Keratinocyte (primary cell): Measurements from ENCODE around the gene MXRA8. TPM values are rescaled to one million over a fixed set of nuclear protein-coding genes. Genes with fewer than 3 reads are reported as not detected.

ENCODE experiments used
- DNase-seq: peaks from one replicate; pipeline ENCODE4 v3.0.0-alpha.2; 2011; ENCODE audit warnings: low read depth, missing footprints, low spot score
- FAIRE-seq: peaks from 2 replicates; lab custom pipeline; 2011; peaks lifted over from hg19 to GRCh38; lab: Jason Lieb, UNC
- H2AFZ ChIP-seq: 2 replicates; pipeline ENCODE4 v1.6.0; 2012; ENCODE audit warnings: low read length, control low read depth, inconsistent platforms; ENCODE audit not compliant: control insufficient read depth
- H3K27ac ChIP-seq: 2 replicates; pipeline ENCODE4 v1.5.1; 2011; ENCODE audit warnings: low read length; ENCODE audit not compliant: control insufficient read depth, insufficient read depth
- H3K27me3 ChIP-seq: 3 replicates; pipeline ENCODE4 v1.6.0; 2011; ENCODE audit warnings: low read length; ENCODE audit not compliant: control insufficient read depth, insufficient read depth; ENCODE audit errors: extremely low read depth
- H3K36me3 ChIP-seq, 2 experiments: 2 replicates in 1 of 2; 3 replicates in 1 of 2; pipeline ENCODE4 v1.5.1; 2011; ENCODE audit warnings: low read length in 2 of 2, mild to moderate bottlenecking in 1 of 2; ENCODE audit not compliant: control insufficient read depth in 2 of 2, insufficient read depth in 2 of 2; ENCODE audit errors: extremely low read depth in 1 of 2
- H3K4me1 ChIP-seq: 3 replicates; pipeline ENCODE4 v1.5.1; 2011; ENCODE audit warnings: low read length; ENCODE audit not compliant: control insufficient read depth, insufficient read depth; ENCODE audit errors: extremely low read depth
- H3K4me2 ChIP-seq: 3 replicates; pipeline ENCODE4 v1.6.0; 2011; ENCODE audit warnings: low read depth, low read length; ENCODE audit not compliant: control insufficient read depth, insufficient read depth; ENCODE audit errors: extremely low read depth
- H3K4me3 ChIP-seq, 3 experiments: fragments of 200-600 bp in 1 of 3; sonication (generic) in 1 of 3; 2 replicates in 2 of 3; 3 replicates in 1 of 3; pipeline ENCODE4 v1.5.1; 2011 to 2016; ENCODE audit warnings: low read length in 3 of 3, mild to moderate bottlenecking in 3 of 3, control low read depth in 2 of 3, inconsistent platforms in 1 of 3, low read depth in 1 of 3, mixed read lengths in 1 of 3, mixed run types in 1 of 3, moderate library complexity in 1 of 3; ENCODE audit not compliant: control insufficient read depth in 2 of 3, insufficient read depth in 2 of 3; ENCODE audit errors: extremely low read depth in 1 of 3
- H3K79me2 ChIP-seq: 2 replicates; pipeline ENCODE4 v1.6.0; 2012; ENCODE audit warnings: low read length; ENCODE audit not compliant: control insufficient read depth, insufficient read depth
- H3K9ac ChIP-seq: 3 replicates; pipeline ENCODE4 v1.6.0; 2011; ENCODE audit warnings: low read length; ENCODE audit not compliant: control insufficient read depth, insufficient read depth; ENCODE audit errors: extremely low read depth
- H3K9me1 ChIP-seq: 3 replicates; pipeline ENCODE4 v1.6.0; 2011; ENCODE audit warnings: low read length; ENCODE audit not compliant: control insufficient read depth, insufficient read depth; ENCODE audit errors: extremely low read depth
- H3K9me3 ChIP-seq: 2 replicates; pipeline ENCODE4 v1.5.1; 2012; ENCODE audit warnings: low read depth, low read length; ENCODE audit not compliant: control insufficient read depth
- H4K20me1 ChIP-seq: 3 replicates; pipeline ENCODE4 v1.6.0; 2011; ENCODE audit warnings: low read length; ENCODE audit not compliant: control insufficient read depth, insufficient read depth; ENCODE audit errors: extremely low read depth
- CTCF ChIP-seq, 3 experiments: IDR thresholded peaks in 1 of 3; conservative IDR thresholded peaks in 1 of 3; optimal IDR thresholded peaks in 1 of 3; 2 replicates in 2 of 3; 3 replicates in 1 of 3; pipeline versions ENCODE3 to v1.5.1; 2011; ENCODE audit warnings: low read length in 3 of 3, mild to moderate bottlenecking in 3 of 3, moderate library complexity in 2 of 3, control low read depth in 1 of 3, inconsistent platforms in 1 of 3; ENCODE audit not compliant: insufficient read depth in 2 of 3; ENCODE audit errors: extremely low read depth in 1 of 3
- EZH2 ChIP-seq: IDR thresholded peaks from one replicate; pipeline ENCODE4 v1.6.1; 2012; ENCODE audit warnings: inconsistent platforms, mild to moderate bottlenecking, low read length, moderate library complexity
- dilution Hi-C: fragments of 300-500 bp; cut with MboI; formaldehyde crosslinking; loops from one replicate; pipeline ENCODE4 v1.7.0; 2020; ENCODE audit warnings: low sequenced_read_pairs; ENCODE audit not compliant: extremely low pct_ligation_motif_present
- polyA plus RNA-seq, 5 experiments: library from polyadenylated mRNA; depleted of rRNA in 3 of 5; stranded (reverse) in 3 of 5; stranded (forward) in 1 of 5; unstranded in 1 of 5; fragments of >200 nt; gene quantifications; 1 replicate in 1 of 5; 2 replicates in 3 of 5; 3 replicates in 1 of 5; pipeline versions ENCODE4 v1.2.1 to v1.2.3, GENCODE V29; 2011 to 2012; ENCODE audit warnings: missing spikeins in 2 of 5, low read depth in 1 of 5, low replicate concordance in 1 of 5

MXRA8 gene
- polyA plus RNA-seq, 1 donor (not counting 4 experiments of a cell fraction or from before 2014, with no cell fraction given) = not detected

DNA sequence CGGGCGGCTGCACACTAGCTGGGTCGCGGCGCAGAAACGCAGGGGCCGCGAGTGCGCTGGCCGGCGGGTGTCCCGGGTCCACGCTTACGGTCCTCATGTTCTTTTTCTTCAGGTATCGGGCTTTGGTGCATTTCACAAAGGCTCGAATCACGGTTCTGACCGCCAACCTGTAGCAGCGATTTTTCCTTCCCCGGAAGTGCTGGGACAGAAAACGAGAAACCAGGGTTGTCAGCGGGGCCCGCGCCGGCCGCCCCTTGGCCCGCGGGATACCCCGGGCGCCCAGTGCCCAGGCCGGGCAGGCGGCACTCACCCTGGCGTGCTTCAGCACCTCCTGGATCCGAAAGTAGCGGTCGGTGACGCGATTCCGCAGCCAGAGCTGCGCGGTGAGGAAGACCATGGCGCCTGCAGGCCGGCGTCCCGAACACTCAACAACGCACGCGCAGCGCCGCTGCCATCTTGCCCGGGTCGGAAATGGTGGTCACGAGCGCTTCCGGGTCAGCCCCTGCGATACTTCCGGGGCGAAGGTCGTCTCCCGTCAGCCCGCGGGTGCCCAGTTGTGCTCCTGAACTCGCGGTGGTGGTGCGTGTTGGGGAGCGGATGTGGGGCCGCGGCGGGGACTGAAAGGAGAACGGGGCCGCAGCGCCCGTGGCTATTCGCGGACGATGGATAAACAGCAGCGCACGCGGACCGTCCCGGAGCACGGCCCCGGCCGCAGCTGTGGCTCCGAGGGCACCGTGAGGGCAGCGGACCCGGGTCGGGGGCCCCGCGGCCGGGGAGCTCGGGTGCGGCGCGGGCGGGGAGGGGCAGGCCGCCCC is 48.7 kb upstream of the MXRA8 start, which contains the start of gene MRPL20:
Gene MRPL20 (minus strand): TSS at position 473 of the 815 bp plus-strand sequence. CDS start 76 bp downstream, at position 397.
- peak; percentile 48 for DNase-seq
- peaks cover 17 to 27% of the 10 kb centered on the region in 2 experiments for H3K36me3 ChIP-seq
- peak within 1 kb of the TSS; percentile 70 to 90 (median 86) for H3K4me3 ChIP-seq
- peaks cover 26% of the 10 kb centered on the region for H3K4me1 ChIP-seq
- peak; percentile 78 for FAIRE-seq
- no peaks in the 10 kb centered on the region for H3K9me1 ChIP-seq
- peak within 1 kb of the TSS; percentile 76 for H3K27ac ChIP-seq
- H3K4me2 ChIP-seq = peak within 1 kb of the TSS; percentile 87
- no peaks in the 10 kb centered on the region for H3K9me3 ChIP-seq
- dilution Hi-C loops = no loop called here
- peak within 1 kb of the TSS; percentile 66 for H2AFZ ChIP-seq
- H3K27me3 ChIP-seq = no peaks in the 10 kb centered on the region
- peaks cover 9% of the 10 kb centered on the region for H4K20me1 ChIP-seq
- peak within 1 kb of the TSS; percentile 91 for H3K9ac ChIP-seq
- H3K79me2 ChIP-seq = peaks cover 60% of the 10 kb centered on the region
- TF ChIP-seq EZH2 = no peak
- no peak for TF ChIP-seq CTCF (optimal IDR thresholded peaks at IDR 0.05 in 1 of 3, IDR thresholded peaks at IDR 0.05 in 1 of 3, conservative IDR thresholded peaks at IDR 0.05 in 1 of 3; ENCODE audit: extremely low read depth in 1 of 3, insufficient read depth in 2 of 3, low read length in 3 of 3)

DNA sequence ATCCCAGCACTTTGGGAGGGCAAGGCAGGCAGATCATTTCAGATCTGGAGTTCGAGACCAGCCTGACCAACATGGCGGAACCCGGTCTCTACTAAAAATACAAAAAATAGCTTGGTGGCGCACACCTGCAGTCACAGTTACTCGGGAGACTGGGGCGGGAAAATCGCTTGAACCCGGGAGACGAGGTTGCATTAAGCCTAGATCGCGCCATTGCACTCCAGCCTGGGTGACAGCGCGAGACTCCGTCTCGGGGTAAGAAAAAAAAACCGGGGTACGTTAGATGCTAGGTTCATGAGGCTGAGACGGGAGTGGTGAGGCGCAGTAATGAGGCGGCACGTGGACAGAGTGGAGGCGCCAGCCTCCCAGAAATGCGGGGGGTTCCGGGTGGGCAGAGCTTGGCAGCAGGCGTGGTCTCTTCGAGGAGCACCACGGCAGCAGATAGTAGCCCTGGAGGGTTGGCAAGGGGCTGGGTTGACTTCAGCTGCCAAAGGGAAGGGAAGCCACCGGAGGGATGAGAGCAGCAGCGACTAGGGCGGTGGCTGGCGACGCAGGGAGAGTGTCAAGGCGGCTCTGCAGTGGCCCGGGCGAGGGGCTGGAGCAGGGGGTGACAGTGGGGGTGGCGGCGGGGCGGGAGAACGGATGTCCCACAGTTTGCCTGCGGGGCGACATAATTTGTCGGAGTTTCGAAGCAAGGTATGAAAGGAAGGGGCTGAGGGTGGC is 47.9 kb upstream of the MXRA8 start:
- H4K20me1 ChIP-seq = peaks cover 11% of the 10 kb centered on the region

More for the DNA sequence above, 47.9 kb upstream of the MXRA8 start:
- no peak for FAIRE-seq
- H3K4me3 ChIP-seq = peak overlapping the region; percentile 70 to 90 (median 86)
- H3K9me1 ChIP-seq = no peaks in the 10 kb centered on the region
- peak overlapping the region; percentile 76 for H3K27ac ChIP-seq
- H3K4me1 ChIP-seq = peaks cover 32% of the 10 kb centered on the region
- H3K9me3 ChIP-seq = no peaks in the 10 kb centered on the region
- no peak for DNase-seq
- no peak overlapping the region for H2AFZ ChIP-seq
- dilution Hi-C loops = no loop called here
- no peaks in the 10 kb centered on the region for H3K27me3 ChIP-seq
- H3K4me2 ChIP-seq = peak overlapping the region; percentile 87
- TF ChIP-seq EZH2 (no peak), CTCF (optimal IDR thresholded peaks at IDR 0.05 in 1 of 3, IDR thresholded peaks at IDR 0.05 in 1 of 3, conservative IDR thresholded peaks at IDR 0.05 in 1 of 3; ENCODE audit: extremely low read depth in 1 of 3, insufficient read depth in 2 of 3, low read length in 3 of 3) (no peak)
- H3K79me2 ChIP-seq = peaks cover 63% of the 10 kb centered on the region
- peak overlapping the region; percentile 91 for H3K9ac ChIP-seq
- peaks cover 20 to 33% of the 10 kb centered on the region in 2 experiments for H3K36me3 ChIP-seq
